HEK293 (cell line): Measurements from ENCODE around the gene CRX.

ENCODE experiments used
- CTCF ChIA-PET: fragments of 350-600 bp; formaldehyde crosslinking; extraction: SDS; loops from one replicate; lab custom pipeline; 2021; ENCODE audit warnings: antibody characterized with exemption; lab: Yijun Ruan, JAX
- POLR2A ChIA-PET: fragments of 300-600 bp; formaldehyde crosslinking; extraction: SDS; loops from one replicate; lab custom pipeline; 2020; ENCODE audit warnings: antibody characterized with exemption, inconsistent platforms; lab: Yijun Ruan, JAX
- H3K27ac ChIP-seq: fragments of 200-500 bp; sonication (Bioruptor generic); 2 replicates; pipeline ENCODE4 v1.5.1; 2014; ENCODE audit warnings: low read depth, low read length, control low read depth, inconsistent platforms; ENCODE audit errors: extremely low read depth
- H3K36me3 ChIP-seq, 2 experiments: fragments of 200-500 bp in 1 of 2; sonication (Bioruptor generic) in 1 of 2; 1 replicate in 1 of 2; 2 replicates in 1 of 2; pipeline ENCODE4 v1.5.1; 2014 to 2017; ENCODE audit warnings: inconsistent platforms in 2 of 2, low read length in 2 of 2; ENCODE audit not compliant: control insufficient read depth in 2 of 2, insufficient read depth in 1 of 2
- H3K4me1 ChIP-seq: fragments of 200-500 bp; sonication (Bioruptor generic); 2 replicates; pipeline ENCODE4 v1.5.1; 2014; ENCODE audit warnings: mild to moderate bottlenecking, low read length, inconsistent platforms; ENCODE audit not compliant: control insufficient read depth, insufficient read depth
- H3K4me3 ChIP-seq: 2 replicates; pipeline ENCODE4 v1.5.1; 2011; ENCODE audit warnings: low read depth, mild to moderate bottlenecking, control low read depth, low read length, moderate library complexity
- H3K9me3 ChIP-seq: fragments of 200-500 bp; sonication (Bioruptor generic); 2 replicates; pipeline ENCODE4 v1.5.1; 2014; ENCODE audit warnings: low read depth, low read length, inconsistent platforms; ENCODE audit not compliant: control insufficient read depth, insufficient read depth
- BCL6B ChIP-seq: fragments of 450-650 bp; formaldehyde crosslinking; IDR thresholded peaks from 2 replicates; pipeline ENCODE4 v1.5.1; 2017; ENCODE audit warnings: missing biosample characterization, missing genetic modification characterization
- EGR2 ChIP-seq: fragments of 450-650 bp; formaldehyde crosslinking; IDR thresholded peaks from 2 replicates; pipeline ENCODE4 v1.5.1; 2016; ENCODE audit warnings: low read depth, missing biosample characterization, missing genetic modification characterization
- OVOL3 ChIP-seq: fragments of 450-650 bp; formaldehyde crosslinking; IDR thresholded peaks from 2 replicates; pipeline ENCODE4 v1.5.1; 2016; ENCODE audit warnings: missing biosample characterization, missing genetic modification characterization
- PRDM10 ChIP-seq: fragments of 450-650 bp; formaldehyde crosslinking; IDR thresholded peaks from 2 replicates; pipeline ENCODE4 v1.5.1; 2016; ENCODE audit warnings: missing biosample characterization, missing genetic modification characterization
- SETDB1 ChIP-seq: IDR thresholded peaks from one replicate; pipeline ENCODE4 v1.6.1; 2017; ENCODE audit warnings: mild to moderate bottlenecking, low read length, moderate library complexity, mixed read lengths; ENCODE audit not compliant: insufficient read length
- TCF7L2 ChIP-seq: IDR thresholded peaks from 2 replicates; pipeline ENCODE4 v1.6.1; 2011; ENCODE audit warnings: low read depth, mild to moderate bottlenecking, inconsistent platforms, low read length, moderate library complexity, borderline replicate concordance
- TRIM28 ChIP-seq: IDR thresholded peaks from 2 replicates; pipeline ENCODE4 v1.6.1; 2011; ENCODE audit warnings: low read length, control low read depth, borderline replicate concordance
- ZBTB11 ChIP-seq: fragments of 450-650 bp; formaldehyde crosslinking; conservative IDR thresholded peaks from 2 replicates; pipeline ENCODE4 v1.5.1; 2016; ENCODE audit warnings: low read depth, missing biosample characterization, missing genetic modification characterization
- ZBTB44 ChIP-seq: fragments of 450-650 bp; IDR thresholded peaks from 2 replicates; pipeline ENCODE4 v1.5.1; 2018; ENCODE audit warnings: missing biosample characterization, mild to moderate bottlenecking, missing genetic modification characterization
- ZFP69B ChIP-seq: fragments of 450-650 bp; formaldehyde crosslinking; IDR thresholded peaks from 2 replicates; pipeline ENCODE4 v1.5.1; 2016; ENCODE audit warnings: missing biosample characterization, missing genetic modification characterization
- ZNF121 ChIP-seq: fragments of 450-650 bp; formaldehyde crosslinking; IDR thresholded peaks from 2 replicates; pipeline ENCODE4 v1.5.1; 2016; ENCODE audit warnings: missing biosample characterization, missing genetic modification characterization
- ZNF155 ChIP-seq: fragments of 450-650 bp; formaldehyde crosslinking; IDR thresholded peaks from 2 replicates; pipeline ENCODE4 v1.5.1; 2016; ENCODE audit warnings: missing biosample characterization, missing genetic modification characterization
- ZNF24 ChIP-seq: fragments of 450-650 bp; formaldehyde crosslinking; IDR thresholded peaks from 2 replicates; pipeline ENCODE4 v1.5.1; 2016; ENCODE audit warnings: missing biosample characterization, missing genetic modification characterization
- ZNF311 ChIP-seq: fragments of 450-650 bp; formaldehyde crosslinking; IDR thresholded peaks from 2 replicates; pipeline ENCODE4 v1.5.1; 2017; ENCODE audit warnings: missing biosample characterization, missing genetic modification characterization, borderline replicate concordance
- ZNF335 ChIP-seq: fragments of 450-650 bp; formaldehyde crosslinking; conservative IDR thresholded peaks from 2 replicates; pipeline ENCODE4 v1.5.1; 2016; ENCODE audit warnings: missing biosample characterization, missing genetic modification characterization
- ZNF354C ChIP-seq: fragments of 450-650 bp; formaldehyde crosslinking; IDR thresholded peaks from 2 replicates; pipeline ENCODE4 v1.5.1; 2016; ENCODE audit warnings: missing biosample characterization, missing genetic modification characterization, low read depth, borderline replicate concordance
- ZNF510 ChIP-seq: fragments of 450-650 bp; formaldehyde crosslinking; IDR thresholded peaks from 2 replicates; pipeline ENCODE4 v1.5.1; 2018; ENCODE audit warnings: mild to moderate bottlenecking, missing genetic modification characterization, missing biosample characterization; ENCODE audit not compliant: insufficient replicate concordance
- ZNF549 ChIP-seq: fragments of 450-650 bp; IDR thresholded peaks from 2 replicates; pipeline ENCODE4 v1.5.1; 2018; ENCODE audit warnings: missing biosample characterization, missing genetic modification characterization, mild to moderate bottlenecking, inconsistent platforms, moderate library complexity
- ZNF558 ChIP-seq: fragments of 450-650 bp; formaldehyde crosslinking; IDR thresholded peaks from 2 replicates; pipeline ENCODE4 v1.5.1; 2016; ENCODE audit warnings: missing biosample characterization, missing genetic modification characterization
- ZNF639 ChIP-seq: fragments of 450-650 bp; formaldehyde crosslinking; IDR thresholded peaks from 2 replicates; pipeline ENCODE4 v1.5.1; 2016; ENCODE audit warnings: missing biosample characterization, missing genetic modification characterization
- ZNF701 ChIP-seq: fragments of 450-650 bp; formaldehyde crosslinking; IDR thresholded peaks from 2 replicates; pipeline ENCODE4 v1.5.1; 2016; ENCODE audit warnings: missing biosample characterization, missing genetic modification characterization
- ZNF785 ChIP-seq: fragments of 450-650 bp; formaldehyde crosslinking; IDR thresholded peaks from 2 replicates; pipeline ENCODE4 v1.5.1; 2016; ENCODE audit warnings: missing biosample characterization, missing genetic modification characterization
- ZNF837 ChIP-seq: fragments of 450-650 bp; formaldehyde crosslinking; IDR thresholded peaks from 2 replicates; pipeline ENCODE4 v1.5.1; 2016; ENCODE audit warnings: missing biosample characterization, missing genetic modification characterization
- ZSCAN30 ChIP-seq: fragments of 450-650 bp; IDR thresholded peaks from 2 replicates; pipeline ENCODE4 v1.5.1; 2018; ENCODE audit warnings: missing biosample characterization, mild to moderate bottlenecking, missing genetic modification characterization, moderate library complexity

CRX gene

DNA sequence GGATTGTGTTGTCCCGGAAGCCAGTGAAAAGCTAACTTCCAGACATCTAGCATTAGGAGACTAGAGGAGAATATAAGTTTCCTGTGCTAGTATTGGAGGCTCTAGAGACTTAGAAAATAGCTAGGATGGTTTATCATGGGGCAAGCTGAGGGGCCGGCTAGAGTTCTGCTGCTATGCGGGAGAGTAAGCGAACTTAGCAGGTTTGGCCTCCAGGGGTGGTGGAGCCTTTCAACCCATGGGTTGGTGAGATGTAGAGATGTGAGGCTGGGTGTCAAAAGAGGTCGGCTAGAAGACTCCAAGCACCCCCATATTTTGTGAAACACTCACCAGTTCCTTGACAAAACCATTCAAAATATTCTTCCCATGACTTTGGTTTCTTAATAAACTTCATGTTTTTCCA is 60.0 kb downstream of the CRX start:
- TF ChIP-seq BCL6B (tag by site-specific recombination), result no peak
- TF ChIP-seq ZNF510 (tag by site-specific recombination), result no peak
- no peak for TF ChIP-seq ZNF155 (tag by site-specific recombination)
- no peak for TF ChIP-seq ZNF24 (tag by site-specific recombination)
- TF ChIP-seq ZNF558 (tag by site-specific recombination), result no peak
- no peak for TF ChIP-seq ZNF837 (tag by site-specific recombination)
- TF ChIP-seq ZNF785 (tag by site-specific recombination), result no peak
- TF ChIP-seq ZNF701 (tag by site-specific recombination), result no peak
- TF ChIP-seq TCF7L2, result no peak
- TF ChIP-seq ZNF311 (tag by site-specific recombination), result no peak
- no peak for TF ChIP-seq ZNF121 (tag by site-specific recombination)
- no peak for TF ChIP-seq ZNF335 (tag by site-specific recombination)
- TF ChIP-seq ZBTB11 (tag by site-specific recombination), result no peak
- TF ChIP-seq SETDB1, result no peak
- no peak for TF ChIP-seq ZNF639 (tag by site-specific recombination)
- no peak for TF ChIP-seq ZSCAN30 (tag by site-specific recombination)
- no peak for TF ChIP-seq ZNF354C (tag by site-specific recombination)
- no peak for TF ChIP-seq ZNF549 (tag by site-specific recombination)
- no peak for TF ChIP-seq EGR2 (tag by site-specific recombination)
- CTCF ChIA-PET, result interaction anchor here (2.1 to 2.7 kb wide), 2 partner anchors 13 to 19 kb away, joined by 9 to 13 read pairs; no protein-coding TSS in a partner anchor
- POLR2A ChIA-PET, result no interaction called here
- H3K36me3 ChIP-seq, result no peaks in the 10 kb centered on the region
- H3K4me3 ChIP-seq, result no peak overlapping the region
- H3K4me1 ChIP-seq, result peaks cover 16% of the 10 kb centered on the region
- H3K27ac ChIP-seq, result no peak overlapping the region
- H3K9me3 ChIP-seq, result no peaks in the 10 kb centered on the region

DNA sequence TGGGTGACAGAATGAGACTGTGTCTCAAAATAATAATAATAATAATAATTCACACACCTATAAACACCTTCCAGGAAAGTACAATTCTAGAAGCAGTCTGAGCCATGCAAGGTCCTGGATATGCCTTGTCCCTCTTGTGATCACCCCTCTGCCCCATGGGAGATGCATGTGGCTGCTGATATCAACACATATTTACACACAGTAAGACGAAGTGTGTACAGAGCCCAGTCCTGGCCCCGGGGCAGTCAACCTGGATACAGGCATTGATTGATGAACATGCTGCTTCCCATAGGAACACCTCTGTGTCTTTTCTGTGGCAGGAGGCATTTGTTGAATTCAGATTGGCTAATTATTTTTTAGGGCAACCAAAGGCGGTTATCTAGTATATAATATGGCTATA is 61.2 kb downstream of the CRX start:
- H3K27ac ChIP-seq, result no peak overlapping the region
- peaks cover 18% of the 10 kb centered on the region for H3K4me1 ChIP-seq
- ChIA-PET POLR2A (no interaction called here), CTCF (interaction anchor here (2.7 kb wide), 1 partner anchor 20 kb away, joined by 9 read pairs; no protein-coding TSS in a partner anchor)
- no peak overlapping the region for H3K4me3 ChIP-seq
- H3K9me3 ChIP-seq, result no peaks in the 10 kb centered on the region
- H3K36me3 ChIP-seq, result no peaks in the 10 kb centered on the region
- TF ChIP-seq PRDM10 (tag by site-specific recombination) (peak; percentile 35; the same call in 1 of the 2 replicates), ZFP69B (no peak), ZBTB44 (tag by site-specific recombination) (no peak), TRIM28 (no peak), OVOL3 (tag by site-specific recombination) (no peak)
